GM10266 (cell line): ENCODE results near the gene RAB27B.

Source experiments
- DNase-seq: peaks from one replicate; pipeline ENCODE4 v3.0.0; 2012; ENCODE audit errors: extremely low spot score
- CTCF ChIP-seq: IDR thresholded peaks from 2 replicates; pipeline ENCODE4 v1.5.1; 2012; ENCODE audit warnings: mild to moderate bottlenecking, low read depth; ENCODE audit not compliant: control insufficient read depth, insufficient read depth; ENCODE audit errors: missing control alignments

The RAB27B gene

GRCh38 chr18:54879691-54880090 is 51.4 kb downstream of the RAB27B start:
- no peak for DNase-seq
- TF ChIP-seq CTCF = no peak

GRCh38 chr18:54880395-54881105 is 52.3 kb downstream of the RAB27B start:
- no peak for DNase-seq
- TF ChIP-seq CTCF = no peak

GRCh38 chr18:54881229-54881768 is 53.0 kb downstream of the RAB27B start:
- TF ChIP-seq CTCF = no peak
- no peak for DNase-seq

GRCh38 chr18:54882318-54882717 is 54.0 kb downstream of the RAB27B start:
- DNase-seq = no peak
- no peak for TF ChIP-seq CTCF

GRCh38 chr18:54883816-54884604 is 55.7 kb downstream of the RAB27B start:
- TF ChIP-seq CTCF = no peak
- no peak for DNase-seq

- TF ChIP-seq CTCF = no peak
- DNase-seq = no peak
Observed at GRCh38 chr18:54888378-54888777, 60.1 kb downstream of the RAB27B start.

- no peak for DNase-seq
Observed at GRCh38 chr18:54888933-54889332, 60.7 kb downstream of the RAB27B start.

More at GRCh38 chr18:54888933-54889332, 60.7 kb downstream of the RAB27B start:
- TF ChIP-seq CTCF = no peak
